Activated naive CD8-positive, alpha-beta T cell treated with anti-CD3 and anti-CD28 coated beads, Interleukin-2, amount 50 U/mL, for 16 hours (primary cell): ENCODE results near the gene VWA7.

Source experiments
- DNase-seq: peaks from one replicate; pipeline ENCODE4 v3.0.0-alpha.2; 2020; ENCODE audit warnings: low read depth, low spot score

The VWA7 gene

DNA sequence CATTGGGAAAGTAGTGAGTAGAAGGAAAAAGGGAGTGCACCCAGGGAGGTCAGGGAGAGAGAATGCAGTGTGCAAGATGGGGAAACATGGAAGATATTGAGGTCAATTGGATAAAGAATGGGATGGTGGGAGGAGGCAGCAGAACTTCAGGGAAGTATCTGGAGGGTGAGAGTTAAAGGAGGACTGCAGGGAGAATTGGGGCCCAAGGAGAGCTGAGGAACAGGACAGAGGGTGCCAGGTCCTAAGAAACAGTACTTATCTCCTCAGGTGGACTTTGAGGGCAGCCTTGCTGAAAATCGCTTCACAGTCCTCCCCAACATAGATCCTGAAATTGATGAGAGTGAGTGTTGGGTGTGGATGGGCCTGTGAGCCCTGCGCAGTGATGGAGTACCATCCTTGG lies 18.8 kb downstream of the VWA7 start:
- no peak for DNase-seq

DNA sequence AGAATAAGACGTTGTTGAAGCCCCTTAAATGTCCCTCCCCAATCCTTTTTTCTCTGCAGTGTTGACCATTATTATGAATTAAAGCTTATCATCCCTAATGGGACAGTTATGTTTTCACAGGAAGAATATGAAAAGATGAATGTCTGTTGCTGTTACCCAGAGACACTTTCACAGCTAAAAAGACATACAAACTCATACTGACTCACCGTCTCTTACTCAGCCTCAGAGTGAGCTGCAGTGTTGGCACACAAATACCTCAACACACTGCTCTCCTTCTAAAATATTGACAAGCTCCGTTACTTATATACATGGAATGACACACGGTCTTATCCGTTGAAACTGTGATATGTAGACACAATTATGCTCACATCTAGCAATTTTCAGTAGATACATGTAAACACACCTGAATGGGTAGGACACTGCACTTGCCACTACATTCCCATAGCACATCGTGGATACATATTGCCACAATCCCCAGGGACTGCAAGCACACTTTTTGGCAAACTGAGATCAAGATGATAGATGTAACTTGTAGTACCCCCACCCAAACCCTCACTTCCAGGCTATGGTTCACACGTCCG lies 24.3 kb downstream of the VWA7 start:
- no peak for DNase-seq

DNA sequence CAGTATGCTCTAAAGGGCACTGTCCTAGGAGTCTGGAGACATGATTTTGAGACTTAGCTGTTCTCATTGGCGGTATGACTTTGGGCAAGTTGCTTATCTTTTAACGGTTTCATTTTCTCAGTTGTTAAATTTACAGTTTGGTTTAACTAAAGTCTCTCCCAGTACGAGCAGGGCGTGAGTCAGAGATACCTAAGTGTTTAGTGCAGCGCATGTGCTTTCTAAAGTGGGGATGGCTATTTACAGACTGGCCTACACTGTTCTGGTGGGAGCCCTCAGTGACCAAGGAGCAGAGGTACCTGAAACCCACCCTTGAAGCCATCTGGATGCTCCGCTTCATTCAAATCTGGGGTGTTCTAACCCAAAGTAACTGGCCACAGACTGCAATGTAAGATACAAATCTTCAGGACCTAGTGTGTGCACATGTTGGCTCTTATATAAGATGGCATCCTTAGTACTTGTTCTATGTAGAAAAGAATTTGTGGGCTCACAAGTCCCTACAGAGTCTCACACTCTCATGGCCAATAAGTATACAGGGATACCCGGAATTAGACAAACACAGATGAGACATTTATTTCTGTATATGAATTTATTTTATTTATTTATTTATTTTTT lies 26.6 kb downstream of the VWA7 start:
- no peak for DNase-seq

DNA sequence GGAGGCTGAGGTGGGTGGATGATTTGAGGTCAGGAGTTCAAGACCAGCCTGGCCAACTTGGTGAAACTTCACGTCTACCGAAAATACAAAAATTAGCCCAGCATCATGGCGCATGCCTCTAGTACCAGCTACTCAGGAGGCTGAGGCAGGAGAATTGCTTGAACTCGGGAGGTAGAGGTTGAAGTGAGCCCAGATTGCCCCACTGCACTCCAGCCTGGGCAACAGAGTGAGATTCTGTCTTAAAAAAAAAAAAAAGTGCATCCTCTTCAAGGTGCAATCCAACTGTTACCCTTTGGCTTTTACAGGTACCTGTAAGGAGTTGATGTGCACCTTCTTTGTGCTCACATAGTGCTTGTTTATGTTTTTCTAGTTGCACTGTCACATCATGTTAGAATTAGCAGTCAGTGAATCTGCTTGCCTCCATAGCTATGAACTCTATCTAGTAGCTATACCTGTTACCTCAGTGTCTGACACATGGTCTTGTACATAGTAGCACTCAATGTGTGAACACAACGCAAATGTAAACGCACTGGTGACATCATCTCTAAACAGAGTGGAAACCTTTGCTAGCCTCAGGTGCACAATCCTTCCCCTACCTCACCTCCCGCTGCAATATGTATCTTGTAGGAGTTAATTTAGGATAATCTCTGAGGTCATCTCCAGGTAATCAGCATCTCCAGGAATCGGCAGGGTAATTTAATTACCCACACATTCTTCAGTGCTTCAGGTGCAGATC lies 27.7 kb downstream of the VWA7 start:
- no peak for DNase-seq

DNA sequence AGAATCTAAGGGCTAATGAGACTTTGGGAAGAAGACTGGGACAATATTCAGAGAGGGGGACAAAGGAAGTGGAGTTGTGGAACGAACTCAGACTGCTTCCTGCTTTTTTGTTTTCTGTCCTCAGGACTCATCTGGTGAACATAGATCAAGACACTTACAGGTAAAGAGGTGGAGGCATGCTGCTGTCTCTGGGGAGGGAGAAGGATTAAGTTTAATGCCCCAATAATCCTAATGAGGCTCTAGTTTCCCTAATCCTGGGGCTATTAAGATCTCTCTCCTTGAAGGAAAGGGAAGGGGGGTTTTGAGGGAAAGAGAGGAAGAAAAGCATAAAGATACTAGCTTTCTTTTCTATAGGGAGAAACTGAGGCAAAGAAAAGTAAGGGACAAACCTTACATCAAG lies 32.7 kb downstream of the VWA7 start:
- no peak for DNase-seq

DNA sequence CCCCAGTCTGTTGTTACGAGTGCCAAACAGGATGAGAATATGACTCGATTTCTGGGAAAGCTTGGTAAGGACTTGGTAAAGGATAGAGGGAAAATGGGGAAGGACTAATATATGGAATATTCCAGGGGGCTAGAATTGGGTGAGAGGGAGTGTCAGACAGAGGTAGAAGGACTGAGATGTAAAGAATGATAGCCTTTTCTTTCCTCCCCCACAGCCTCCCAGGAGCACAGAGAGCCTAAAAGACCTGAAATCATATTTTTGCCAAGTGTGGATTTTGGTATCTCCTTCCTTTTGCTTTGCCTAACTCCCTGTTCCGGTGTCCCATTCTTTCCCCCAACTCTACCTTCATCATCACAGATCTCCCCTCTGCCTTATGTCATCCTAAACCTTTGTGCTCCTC lies 34.2 kb downstream of the VWA7 start:
- DNase-seq, result no peak

DNA sequence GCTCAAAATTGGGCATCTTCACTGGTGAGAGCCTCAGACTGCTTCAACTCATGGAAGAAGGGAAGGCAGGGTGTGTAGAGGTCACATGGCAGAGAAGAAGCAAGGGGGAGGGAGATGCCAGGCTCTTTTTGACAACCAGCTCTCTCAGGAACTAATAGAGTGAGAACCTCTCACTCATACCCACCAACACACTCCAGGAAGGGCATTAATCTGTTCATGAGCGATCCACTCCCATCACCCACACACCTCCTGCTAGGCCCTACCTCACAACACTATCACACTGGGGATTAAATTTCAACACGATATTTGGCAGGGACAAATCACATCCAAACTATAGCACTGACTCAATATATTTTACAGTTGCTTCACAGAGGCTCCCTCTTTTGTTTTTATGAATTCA lies 35.3 kb downstream of the VWA7 start:
- DNase-seq, result no peak

DNA sequence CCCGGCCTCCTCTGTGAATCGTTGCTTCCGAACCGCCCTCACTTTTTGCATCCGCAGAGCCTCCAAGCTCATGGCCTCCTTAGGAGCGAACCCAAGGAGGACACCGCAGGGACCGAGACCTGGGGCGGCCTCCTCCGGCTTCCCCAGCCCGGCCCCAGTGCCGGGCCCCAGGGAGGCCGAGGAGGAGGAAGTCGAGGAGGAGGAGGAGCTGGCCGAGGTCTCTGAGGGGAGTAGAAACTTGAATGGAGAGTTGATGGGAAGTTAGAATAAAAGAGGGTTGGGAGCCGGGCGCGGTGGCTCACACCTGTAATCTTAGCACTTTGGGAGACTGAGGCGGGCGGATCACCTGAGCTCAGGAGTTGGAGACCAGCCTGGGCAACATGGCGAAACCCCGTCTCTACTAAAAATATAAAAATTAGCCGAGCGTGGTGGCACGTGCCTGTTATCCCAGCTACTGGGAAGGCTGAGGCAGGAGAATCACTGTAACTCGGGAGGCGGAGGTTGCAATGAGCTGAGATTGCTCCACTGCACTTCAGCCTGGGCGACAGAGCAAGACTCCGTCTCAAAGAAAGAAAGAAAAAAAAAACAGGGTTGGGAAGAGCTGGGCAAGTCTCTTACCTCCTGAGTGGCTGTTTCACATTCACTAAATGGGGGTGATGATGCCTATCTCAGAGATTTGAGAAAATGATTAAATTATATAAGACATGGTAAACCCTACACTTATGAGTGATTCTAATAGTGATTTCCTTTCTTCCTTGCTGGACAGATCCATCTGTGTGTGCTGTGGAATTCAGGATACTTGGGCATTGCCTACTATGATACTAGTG lies 36.5 kb downstream of the VWA7 start:
- no peak for DNase-seq

DNA sequence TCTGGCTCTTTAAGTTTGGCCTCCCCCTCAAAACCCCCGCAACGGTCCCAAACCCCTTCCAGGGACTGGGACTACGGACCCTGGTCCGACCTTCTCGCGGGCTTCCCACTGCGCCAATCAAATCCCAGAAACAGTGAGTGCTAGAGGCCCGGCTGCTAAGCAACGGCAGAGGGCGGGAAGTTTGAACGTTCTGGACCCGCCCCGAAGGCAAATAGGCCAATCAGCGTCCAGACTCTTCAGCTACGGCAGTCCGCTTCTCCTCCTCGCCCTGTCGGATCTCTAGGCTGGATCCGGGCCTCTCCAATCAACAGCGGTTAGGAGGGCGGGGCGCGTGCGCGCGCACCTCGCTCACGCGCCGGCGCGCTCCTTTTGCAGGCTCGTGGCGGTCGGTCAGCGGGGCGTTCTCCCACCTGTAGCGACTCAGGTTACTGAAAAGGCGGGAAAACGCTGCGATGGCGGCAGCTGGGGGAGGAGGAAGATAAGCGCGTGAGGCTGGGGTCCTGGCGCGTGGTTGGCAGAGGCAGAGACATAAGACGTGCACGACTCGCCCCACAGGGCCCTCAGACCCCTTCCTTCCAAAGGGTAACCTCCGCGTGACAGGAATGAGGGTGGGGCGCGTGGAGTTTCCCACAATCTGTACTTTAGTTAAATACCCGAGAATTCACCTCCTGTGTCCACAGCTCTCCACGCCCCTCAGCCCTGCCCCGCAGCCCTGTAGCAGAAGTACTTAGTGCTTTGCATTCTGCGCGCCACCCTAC lies 37.3 kb downstream of the VWA7 start, which contains the start of gene MSH5:
Gene MSH5, plus strand, starts transcription at position 367 of the 758 bp plus-strand sequence. CDS start 462 bp downstream, outside the sequence.
- DNase-seq, result peak; percentile 88

DNA sequence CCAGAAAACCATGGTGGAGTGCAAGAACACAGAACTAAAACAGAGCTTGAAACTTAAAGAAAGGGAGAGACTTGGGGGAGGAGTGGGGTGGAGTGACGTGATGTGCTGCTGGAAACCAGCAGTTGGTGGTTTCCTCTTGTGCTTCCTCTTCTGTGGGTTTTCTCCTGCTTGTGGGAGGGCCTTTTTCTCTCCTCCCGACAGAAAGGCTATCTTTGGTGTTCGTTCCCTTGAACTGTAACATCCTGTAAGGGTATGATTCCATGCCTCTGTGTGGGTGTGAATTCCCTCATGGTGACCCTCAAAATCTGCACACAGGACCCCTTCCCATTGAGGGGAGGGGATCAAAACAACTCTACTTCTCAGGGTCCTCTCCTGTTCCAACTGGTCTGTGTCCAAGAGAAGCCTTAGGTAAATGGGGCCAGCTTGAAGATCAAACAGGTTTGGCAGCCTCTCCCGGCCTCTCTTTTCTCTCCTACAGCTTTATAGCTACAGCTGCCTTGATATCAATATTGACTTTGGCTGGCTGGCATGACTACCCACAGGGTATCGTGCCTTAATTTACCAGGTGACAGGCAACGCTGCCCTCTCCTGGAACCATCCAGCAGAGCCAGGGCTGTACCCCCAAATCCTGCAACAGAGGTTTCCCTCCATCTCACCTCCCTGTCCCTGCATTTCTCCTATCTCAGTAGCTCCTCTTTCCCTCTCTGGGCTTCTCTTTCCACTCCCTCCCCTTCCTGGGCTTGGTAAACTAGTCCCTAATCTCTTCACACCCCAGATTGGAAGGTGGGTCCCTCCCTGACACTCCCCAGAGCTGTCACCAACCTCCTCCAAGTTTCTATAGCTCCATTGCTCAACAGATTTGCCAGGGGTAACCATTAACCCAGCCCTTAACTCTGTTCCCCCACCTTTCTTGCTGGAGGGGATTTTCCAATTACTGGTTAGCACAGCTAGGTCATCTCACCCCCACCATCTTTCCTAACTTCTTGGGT lies 38.8 kb downstream of the VWA7 start:
- no peak for DNase-seq

DNA sequence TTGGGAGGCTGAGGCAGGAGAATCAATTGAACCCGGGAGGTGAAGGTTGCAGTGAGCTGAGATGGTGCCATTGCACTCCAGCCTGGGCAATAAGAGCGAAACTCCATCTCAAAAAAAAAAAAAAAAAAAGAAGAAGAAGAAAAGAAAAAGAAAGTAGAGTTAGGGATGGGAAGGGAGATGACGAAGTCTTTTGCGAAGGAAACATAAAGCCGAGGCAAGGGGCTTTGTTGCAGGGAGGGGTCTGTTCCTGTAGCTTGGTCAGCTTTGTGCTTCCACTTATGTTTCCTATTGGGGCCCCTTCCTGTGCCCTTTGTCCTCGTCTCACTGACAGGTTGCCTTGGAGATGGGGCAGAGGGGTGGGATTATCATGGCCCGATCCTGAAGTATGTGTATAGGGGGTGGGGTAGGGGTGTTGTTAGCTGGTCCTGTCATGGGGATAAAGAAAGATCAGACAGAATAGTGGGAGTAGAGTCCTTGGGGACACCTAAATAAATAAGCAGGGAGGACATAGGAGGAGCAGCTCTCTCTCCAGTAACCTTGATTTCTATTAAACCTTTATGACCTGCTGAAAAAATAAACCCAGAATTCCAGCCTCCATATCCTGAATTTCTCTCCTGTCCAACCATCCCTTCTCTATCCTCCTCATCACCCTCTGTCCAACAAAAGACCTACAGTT lies 39.7 kb downstream of the VWA7 start:
- no peak for DNase-seq

DNA sequence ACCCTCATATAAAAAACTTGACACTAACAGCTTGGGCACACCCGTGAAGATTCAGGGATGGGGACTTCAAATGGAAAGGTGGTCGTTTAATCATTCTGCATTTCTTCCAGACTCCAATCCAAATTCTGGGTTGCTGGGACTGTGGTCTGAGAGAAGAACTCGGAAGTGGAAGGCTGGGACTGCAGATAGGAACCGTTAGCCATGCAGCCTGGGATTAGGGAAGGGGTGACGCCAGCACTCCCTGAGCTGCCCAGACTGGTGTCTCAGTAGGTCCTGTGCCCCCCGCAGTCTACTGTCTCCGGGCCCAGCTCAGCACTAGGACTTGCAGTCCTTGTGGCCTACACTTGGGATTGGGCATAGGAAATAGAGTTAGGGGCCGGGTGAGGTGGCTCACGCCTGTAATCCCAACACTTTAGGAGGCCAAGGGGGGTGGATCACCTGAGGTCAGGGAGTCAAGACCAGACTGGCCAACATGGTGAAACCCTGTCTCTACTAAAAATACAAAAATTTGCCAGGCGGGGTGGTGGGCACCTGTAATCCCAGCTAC lies 40.3 kb downstream of the VWA7 start:
- no peak for DNase-seq

DNA sequence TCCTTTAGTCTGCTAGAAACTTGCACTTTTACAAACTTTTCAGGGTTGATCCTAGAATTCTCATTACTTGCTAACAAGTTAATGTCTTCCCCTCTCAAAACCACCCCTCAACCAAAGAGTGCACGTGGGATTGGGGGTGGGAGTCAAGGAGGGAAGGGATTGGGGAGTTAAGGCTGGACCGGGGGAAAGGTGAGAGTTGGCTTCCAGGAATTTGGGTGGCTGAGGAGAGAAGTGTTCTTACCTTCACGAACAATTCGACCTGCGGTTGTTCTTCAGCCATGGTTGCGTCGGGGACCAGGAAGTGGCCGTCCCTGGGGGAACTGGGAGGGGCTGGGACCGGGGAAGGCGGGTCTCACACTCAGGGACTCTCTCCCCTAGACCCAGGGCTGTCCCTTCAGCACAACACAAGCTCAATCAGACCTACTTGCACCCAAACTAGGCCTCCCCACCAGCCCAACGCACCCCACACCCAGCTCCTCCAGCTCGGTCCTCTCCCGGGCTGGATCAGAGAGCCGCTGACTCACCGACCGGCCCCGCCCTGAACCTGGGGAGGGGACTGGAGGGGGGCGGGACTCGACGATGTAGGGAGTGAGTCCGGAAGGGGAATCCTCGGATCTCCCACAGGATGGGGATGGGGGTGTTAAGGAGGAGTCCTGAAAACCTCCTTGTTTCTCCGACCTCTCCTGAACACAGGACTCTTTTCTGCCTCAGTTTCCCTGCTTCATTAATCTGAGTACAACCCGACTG lies 40.9 kb downstream of the VWA7 start, which contains the start of gene CLIC1:
Gene CLIC1, minus strand, starts transcription at position 510 of the 747 bp plus-strand sequence. Its CDS starts 230 bp downstream, at position 280.
- DNase-seq, result peak; percentile 57

DNA sequence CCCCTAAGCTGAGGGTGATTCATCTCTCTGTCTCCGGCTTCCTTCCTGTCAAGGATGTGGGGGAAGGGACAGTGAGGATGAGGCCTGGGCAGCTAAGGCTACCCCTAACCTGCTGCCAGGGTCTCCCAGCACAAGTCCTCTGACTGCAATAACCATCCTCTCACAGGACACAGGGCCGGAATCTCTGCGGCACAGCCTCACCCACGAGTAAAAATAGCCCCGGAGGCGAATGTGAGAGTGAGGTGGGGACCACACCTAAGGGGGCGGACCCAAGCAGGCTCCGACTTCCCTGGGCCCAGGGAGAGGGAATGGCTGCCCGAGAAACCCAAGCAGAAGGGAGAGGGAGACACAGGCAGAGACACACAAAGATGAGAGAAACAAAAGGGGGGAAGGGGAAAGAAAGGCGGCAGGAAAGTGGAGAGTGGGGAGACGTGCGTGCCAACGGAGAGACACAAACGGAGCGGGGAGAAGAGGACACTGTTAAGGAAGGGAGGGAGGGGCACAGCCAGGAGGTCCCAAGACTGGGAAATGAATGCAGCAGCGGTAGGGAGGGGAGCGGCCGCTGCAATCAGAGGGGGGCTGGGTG lies 42.2 kb downstream of the VWA7 start:
- no peak for DNase-seq

DNA sequence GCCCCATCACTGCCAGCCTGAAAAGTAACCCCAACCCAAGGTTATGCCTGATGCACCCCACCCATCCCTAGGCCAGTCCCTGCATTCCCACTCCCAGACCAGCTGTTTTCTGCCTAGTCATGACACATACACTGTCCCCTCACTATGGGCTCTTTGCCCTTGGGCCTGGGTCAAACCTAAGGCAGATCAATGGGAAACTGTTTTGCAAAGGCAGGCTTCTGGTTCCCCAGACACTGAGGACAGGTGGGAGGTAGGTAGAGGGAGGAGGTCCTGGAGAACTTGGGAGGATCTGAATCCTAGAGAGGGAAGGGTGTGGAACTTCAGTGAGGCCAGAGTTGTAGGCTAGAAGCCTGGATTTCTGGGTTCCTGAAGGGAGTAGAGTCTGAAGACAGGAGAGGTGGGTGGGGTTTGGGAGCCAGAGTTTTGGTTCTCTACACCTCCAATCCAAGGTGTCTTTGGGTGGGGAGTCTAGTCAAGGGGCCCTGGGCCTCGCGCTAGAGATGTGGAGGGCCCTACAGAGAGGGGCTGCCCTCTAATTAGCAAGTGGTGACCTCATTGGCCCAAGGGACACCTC lies 42.8 kb downstream of the VWA7 start:
- DNase-seq, result no peak

DNA sequence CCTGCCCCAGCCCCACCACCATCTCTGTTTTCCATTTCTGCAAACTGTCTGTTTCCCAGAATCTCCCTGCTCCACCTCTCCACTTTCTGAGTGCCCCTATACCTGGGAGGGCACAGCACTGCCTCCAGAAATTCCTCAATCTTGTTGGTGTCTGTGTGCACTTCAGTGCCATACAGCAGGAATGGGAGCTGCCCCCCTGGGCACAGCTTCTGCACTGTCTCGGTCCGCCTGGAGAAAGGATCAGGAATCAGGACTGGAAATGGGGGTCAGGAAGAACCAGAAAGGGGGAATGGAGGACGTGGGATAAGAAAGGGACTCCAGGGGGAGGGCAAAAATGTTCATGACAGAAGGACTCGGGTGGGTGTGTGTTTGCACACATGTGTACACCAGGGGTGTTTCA lies 43.4 kb downstream of the VWA7 start:
- DNase-seq, result no peak

DNA sequence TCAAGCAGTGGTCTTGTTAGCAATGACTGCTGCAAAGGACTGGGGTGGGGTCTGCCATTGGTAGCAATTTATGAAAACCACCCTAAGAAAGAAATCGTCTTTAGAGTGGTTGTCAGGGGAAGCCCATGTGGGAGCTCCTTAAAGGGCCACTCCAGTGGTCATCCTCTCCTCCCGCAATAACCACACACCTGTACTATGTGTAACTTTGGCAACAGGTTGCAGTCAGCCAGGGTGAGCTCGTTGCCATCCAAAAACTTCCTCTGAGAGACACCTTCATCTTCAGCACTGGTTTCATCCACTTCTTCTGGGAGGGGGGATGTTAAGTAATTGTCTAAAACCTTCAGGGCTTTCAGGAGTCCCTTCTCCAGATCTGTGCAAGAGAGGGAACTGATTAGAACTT lies 45.1 kb downstream of the VWA7 start:
- no peak for DNase-seq

DNA sequence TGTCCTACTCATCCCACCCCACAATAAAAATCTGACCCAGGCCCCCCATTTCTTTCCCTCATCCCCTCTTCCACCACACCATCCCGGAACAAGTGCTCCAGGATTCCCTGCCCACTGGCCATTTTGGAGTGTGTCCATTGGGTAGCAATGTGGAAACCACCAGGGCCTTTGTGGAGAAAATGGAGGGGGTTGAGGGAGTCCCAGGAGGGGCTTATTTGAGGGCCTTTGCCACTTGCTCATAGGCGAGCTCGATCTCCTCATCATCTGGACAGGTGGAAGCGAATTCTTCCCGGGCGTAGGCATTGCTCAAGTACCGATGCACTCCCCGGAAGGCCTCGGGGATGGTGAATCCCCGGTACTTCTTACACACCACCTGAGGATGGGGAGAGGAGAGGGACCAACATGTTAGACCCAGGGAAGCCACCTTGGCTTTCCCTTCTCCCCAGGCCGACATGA lies 46.5 kb downstream of the VWA7 start:
- DNase-seq, result no peak
